ENCODE results near the gene SLC4A5. TPM values are rescaled to one million over a fixed set of nuclear protein-coding genes. Genes with fewer than 3 reads are reported as not detected.

SLC4A5 gene
- total RNA-seq, 1 donor, result 0.36 TPM

GRCh38 chr2:74244286-74244685 is 98.9 kb downstream of the SLC4A5 start:
- Histone ChIP-seq H2AFZ (ENCODE audit: low read length) (no peak overlapping the region), H3K27me3 (ENCODE audit: insufficient read depth, low read length) (no peaks in the 10 kb centered on the region), H3K4me1 (ENCODE audit: insufficient read depth, low read length) (no peaks in the 10 kb centered on the region), H3K27ac (ENCODE audit: low read depth, low read length) (no peak overlapping the region), H3K4me2 (ENCODE audit: insufficient read depth, low read length) (no peak overlapping the region), H3K4me3 (ENCODE audit: insufficient read depth, low read length) (no peak overlapping the region), H4K20me1 (ENCODE audit: insufficient read depth, low read length) (no peaks in the 10 kb centered on the region), H3K79me2 (ENCODE audit: insufficient read depth, low read length) (no peaks in the 10 kb centered on the region), H3K36me3 (ENCODE audit: insufficient read depth, low read length) (no peaks in the 10 kb centered on the region), H3K9me3 (ENCODE audit: low read depth, low read length) (peaks cover 2% of the 10 kb centered on the region)
- no peak for DNase-seq (ENCODE audit: insufficient read length, low spot score, missing footprints)
- no peak for TF ChIP-seq CTCF (IDR thresholded peaks at IDR 0.05; ENCODE audit: extremely low read depth, low read depth, low read length)

GRCh38 chr2:74242354-74243071 is 100.7 kb downstream of the SLC4A5 start:
- Histone ChIP-seq H3K27me3 (ENCODE audit: insufficient read depth, low read length) (no peaks in the 10 kb centered on the region), H3K36me3 (ENCODE audit: insufficient read depth, low read length) (no peaks in the 10 kb centered on the region), H3K4me3 (ENCODE audit: insufficient read depth, low read length) (no peak overlapping the region), H3K9me3 (ENCODE audit: low read depth, low read length) (peaks cover 5% of the 10 kb centered on the region), H3K4me2 (ENCODE audit: insufficient read depth, low read length) (no peak overlapping the region), H4K20me1 (ENCODE audit: insufficient read depth, low read length) (no peaks in the 10 kb centered on the region), H3K79me2 (ENCODE audit: insufficient read depth, low read length) (no peaks in the 10 kb centered on the region), H3K27ac (ENCODE audit: low read depth, low read length) (no peak overlapping the region), H2AFZ (ENCODE audit: low read length) (no peak overlapping the region), H3K4me1 (ENCODE audit: insufficient read depth, low read length) (no peaks in the 10 kb centered on the region)
- DNase-seq (ENCODE audit: insufficient read length, low spot score, missing footprints), result no peak
- no peak for TF ChIP-seq CTCF (IDR thresholded peaks at IDR 0.05; ENCODE audit: extremely low read depth, low read depth, low read length)

GRCh38 chr2:74239346-74239745 is 103.9 kb downstream of the SLC4A5 start:
- Histone ChIP-seq H3K27ac (ENCODE audit: low read depth, low read length) (no peak overlapping the region), H3K36me3 (ENCODE audit: insufficient read depth, low read length) (no peaks in the 10 kb centered on the region), H3K9me3 (ENCODE audit: low read depth, low read length) (peaks cover 5% of the 10 kb centered on the region), H3K4me2 (ENCODE audit: insufficient read depth, low read length) (no peak overlapping the region), H2AFZ (ENCODE audit: low read length) (no peak overlapping the region), H4K20me1 (ENCODE audit: insufficient read depth, low read length) (no peaks in the 10 kb centered on the region), H3K4me1 (ENCODE audit: insufficient read depth, low read length) (no peaks in the 10 kb centered on the region), H3K27me3 (ENCODE audit: insufficient read depth, low read length) (no peaks in the 10 kb centered on the region), H3K4me3 (ENCODE audit: insufficient read depth, low read length) (no peak overlapping the region), H3K79me2 (ENCODE audit: insufficient read depth, low read length) (no peaks in the 10 kb centered on the region)
- no peak for TF ChIP-seq CTCF (IDR thresholded peaks at IDR 0.05; ENCODE audit: extremely low read depth, low read depth, low read length)
- no peak for DNase-seq (ENCODE audit: insufficient read length, low spot score, missing footprints)

GRCh38 chr2:74238879-74239278 is 104.3 kb downstream of the SLC4A5 start:
- no peak for TF ChIP-seq CTCF (IDR thresholded peaks at IDR 0.05; ENCODE audit: extremely low read depth, low read depth, low read length)
- no peak overlapping the region for H3K4me3 ChIP-seq (ENCODE audit: insufficient read depth, low read length)
- peak; percentile 68 for DNase-seq (ENCODE audit: insufficient read length, low spot score, missing footprints)
- H3K36me3 ChIP-seq (ENCODE audit: insufficient read depth, low read length), result no peaks in the 10 kb centered on the region
- H3K4me1 ChIP-seq (ENCODE audit: insufficient read depth, low read length), result no peaks in the 10 kb centered on the region
- H2AFZ ChIP-seq (ENCODE audit: low read length), result no peak overlapping the region
- no peaks in the 10 kb centered on the region for H3K79me2 ChIP-seq (ENCODE audit: insufficient read depth, low read length)
- H4K20me1 ChIP-seq (ENCODE audit: insufficient read depth, low read length), result no peaks in the 10 kb centered on the region
- H3K27me3 ChIP-seq (ENCODE audit: insufficient read depth, low read length), result no peaks in the 10 kb centered on the region
- no peak overlapping the region for H3K27ac ChIP-seq (ENCODE audit: low read depth, low read length)
- peaks cover 5% of the 10 kb centered on the region for H3K9me3 ChIP-seq (ENCODE audit: low read depth, low read length)
- no peak overlapping the region for H3K4me2 ChIP-seq (ENCODE audit: insufficient read depth, low read length)

All from osteoblast (primary cell).